Loucy (cell line): Measurements from ENCODE around the gene VCX3A.

ENCODE experiments used
- H2AFZ ChIP-seq: fragments of 200-600 bp; sonication (generic); 2 replicates; pipeline ENCODE4 v1.6.0; 2016; ENCODE audit warnings: antibody characterized with exemption, mild to moderate bottlenecking, low read length, moderate library complexity
- H3F3A ChIP-seq: fragments of 200-600 bp; 2 replicates; pipeline ENCODE4 v1.6.0; 2016; ENCODE audit warnings: antibody characterized with exemption, low read depth, mild to moderate bottlenecking
- H3K27me3 ChIP-seq: fragments of 200-600 bp; sonication (generic); 2 replicates; pipeline ENCODE4 v1.6.1; 2014; ENCODE audit warnings: low read length, mild to moderate bottlenecking; ENCODE audit not compliant: insufficient read depth, poor library complexity, severe bottlenecking
- H3K36me3 ChIP-seq: fragments of 200-600 bp; sonication (generic); 2 replicates; pipeline ENCODE4 v1.6.1; 2016; ENCODE audit warnings: low read length; ENCODE audit not compliant: insufficient read depth
- H3K4me1 ChIP-seq: fragments of 200-600 bp; sonication (generic); 2 replicates; pipeline ENCODE4 v1.5.1; 2014; ENCODE audit warnings: low read length, mild to moderate bottlenecking; ENCODE audit not compliant: insufficient read depth, poor library complexity, severe bottlenecking
- H3K4me2 ChIP-seq: fragments of 200-600 bp; sonication (generic); 2 replicates; pipeline ENCODE4 v1.6.0; 2014; ENCODE audit warnings: antibody characterized with exemption, low read length, low read depth, mild to moderate bottlenecking; ENCODE audit not compliant: poor library complexity, severe bottlenecking
- H3K4me3 ChIP-seq: fragments of 200-600 bp; sonication (generic); 2 replicates; pipeline ENCODE4 v1.5.1; 2014; ENCODE audit warnings: low read length, mild to moderate bottlenecking, mixed read lengths; ENCODE audit not compliant: poor library complexity, severe bottlenecking
- H3K79me2 ChIP-seq: fragments of 200-600 bp; sonication (generic); 2 replicates; pipeline ENCODE4 v1.6.1; 2014; ENCODE audit warnings: low read length; ENCODE audit not compliant: insufficient read depth
- H3K9ac ChIP-seq: fragments of 200-600 bp; sonication (generic); 2 replicates; pipeline ENCODE4 v1.6.0; 2014; ENCODE audit warnings: mild to moderate bottlenecking, low read depth, low read length, moderate library complexity; ENCODE audit not compliant: poor library complexity, severe bottlenecking
- H3K9me2 ChIP-seq: fragments of 200-600 bp; sonication (generic); replicated peaks from 2 replicates; pipeline ENCODE4 v1.6.1; 2016; ENCODE audit warnings: low read depth, low read length, mixed read lengths
- H3K9me3 ChIP-seq: fragments of 200-600 bp; sonication (generic); 2 replicates; pipeline ENCODE4 v1.6.1; 2014; ENCODE audit warnings: mild to moderate bottlenecking, antibody characterized with exemption, low read length, low read depth; ENCODE audit not compliant: insufficient read depth
- H4K20me1 ChIP-seq: fragments of 200-600 bp; sonication (generic); 2 replicates; pipeline ENCODE4 v1.6.0; 2014; ENCODE audit warnings: antibody characterized with exemption, low read length, mild to moderate bottlenecking; ENCODE audit not compliant: insufficient read depth, poor library complexity, severe bottlenecking
- EZH2phosphoT487 ChIP-seq: fragments of 200-600 bp; IDR thresholded peaks from 2 replicates; pipeline ENCODE4 v1.6.1; 2018; ENCODE audit warnings: antibody characterized with exemption, mild to moderate bottlenecking, moderate library complexity, borderline replicate concordance
- TF ChIP-seq, protein P1 (sequence below): fragments of 200-600 bp; sonication (generic); conservative IDR thresholded peaks from 2 replicates; pipeline ENCODE4 v1.5.1; 2014; ENCODE audit warnings: mild to moderate bottlenecking, antibody characterized with exemption, low read length

VCX3A gene

DNA sequence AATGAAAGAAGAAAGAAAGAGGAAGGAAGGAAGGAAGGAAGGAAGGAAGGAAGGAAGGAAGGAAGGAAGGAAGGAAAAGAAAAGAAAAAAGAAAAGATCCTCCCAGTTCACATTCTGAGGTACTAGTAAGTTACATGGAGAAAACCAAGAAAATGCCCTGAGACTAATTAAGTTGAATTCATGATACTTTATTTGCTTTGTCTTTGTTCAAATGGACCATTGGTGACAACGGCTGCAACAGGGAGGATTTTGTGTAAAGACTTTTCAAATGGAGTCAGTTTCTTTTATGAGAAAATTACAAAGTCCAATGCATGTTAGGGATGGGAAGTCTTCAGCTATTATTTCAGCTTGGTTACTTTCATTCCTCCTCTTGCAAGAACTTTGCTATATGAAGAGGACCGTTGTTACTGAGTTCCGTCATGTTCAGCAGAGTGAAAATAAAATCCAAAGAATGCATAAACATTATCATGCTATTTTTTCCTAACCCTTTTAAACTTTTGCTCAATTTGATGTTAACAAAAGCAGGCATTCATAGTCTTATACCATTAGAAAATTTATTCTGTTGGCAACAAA lies 8.3 kb downstream of the VCX3A start:
- Histone ChIP-seq H3K27me3 (no peaks in the 10 kb centered on the region), H3K4me1 (no peaks in the 10 kb centered on the region), H3K36me3 (no peaks in the 10 kb centered on the region), H3F3A (no peaks in the 10 kb centered on the region), H3K9me3 (no peaks in the 10 kb centered on the region), H3K79me2 (no peaks in the 10 kb centered on the region), H3K4me2 (no peak overlapping the region), H4K20me1 (no peaks in the 10 kb centered on the region), H3K9ac (no peak overlapping the region), H2AFZ (no peak overlapping the region), H3K9me2 (no peaks in the 10 kb centered on the region), H3K4me3 (no peak overlapping the region)
- TF ChIP-seq, protein P1, sequence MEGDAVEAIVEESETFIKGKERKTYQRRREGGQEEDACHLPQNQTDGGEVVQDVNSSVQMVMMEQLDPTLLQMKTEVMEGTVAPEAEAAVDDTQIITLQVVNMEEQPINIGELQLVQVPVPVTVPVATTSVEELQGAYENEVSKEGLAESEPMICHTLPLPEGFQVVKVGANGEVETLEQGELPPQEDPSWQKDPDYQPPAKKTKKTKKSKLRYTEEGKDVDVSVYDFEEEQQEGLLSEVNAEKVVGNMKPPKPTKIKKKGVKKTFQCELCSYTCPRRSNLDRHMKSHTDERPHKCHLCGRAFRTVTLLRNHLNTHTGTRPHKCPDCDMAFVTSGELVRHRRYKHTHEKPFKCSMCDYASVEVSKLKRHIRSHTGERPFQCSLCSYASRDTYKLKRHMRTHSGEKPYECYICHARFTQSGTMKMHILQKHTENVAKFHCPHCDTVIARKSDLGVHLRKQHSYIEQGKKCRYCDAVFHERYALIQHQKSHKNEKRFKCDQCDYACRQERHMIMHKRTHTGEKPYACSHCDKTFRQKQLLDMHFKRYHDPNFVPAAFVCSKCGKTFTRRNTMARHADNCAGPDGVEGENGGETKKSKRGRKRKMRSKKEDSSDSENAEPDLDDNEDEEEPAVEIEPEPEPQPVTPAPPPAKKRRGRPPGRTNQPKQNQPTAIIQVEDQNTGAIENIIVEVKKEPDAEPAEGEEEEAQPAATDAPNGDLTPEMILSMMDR: no peak
- TF ChIP-seq EZH2phosphoT487: no peak

DNA sequence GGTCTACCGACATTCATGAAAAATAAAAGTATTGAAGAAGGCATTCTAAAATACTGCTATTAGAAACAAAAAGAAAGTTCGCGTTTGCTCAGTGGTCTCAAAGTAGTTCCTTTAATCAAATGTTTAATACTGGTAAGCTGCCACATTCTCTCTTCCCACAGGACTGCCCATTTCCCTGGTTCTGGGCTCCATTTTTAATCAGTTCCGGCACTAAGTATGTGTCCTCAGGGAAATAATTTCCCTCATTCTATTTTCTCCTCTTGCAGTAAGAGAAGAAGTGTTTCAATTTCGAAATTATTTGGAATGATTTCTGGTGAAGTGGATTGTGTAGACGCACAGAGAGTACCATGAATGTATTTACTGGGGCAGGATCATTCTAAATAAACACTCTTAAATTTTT lies 17.5 kb downstream of the VCX3A start:
- no peak overlapping the region for H2AFZ ChIP-seq
- H4K20me1 ChIP-seq: no peaks in the 10 kb centered on the region
- H3K9me2 ChIP-seq: no peaks in the 10 kb centered on the region
- H3K9ac ChIP-seq: no peak overlapping the region
- no peaks in the 10 kb centered on the region for H3K4me1 ChIP-seq
- no peaks in the 10 kb centered on the region for H3K79me2 ChIP-seq
- H3K27me3 ChIP-seq: no peaks in the 10 kb centered on the region
- TF ChIP-seq, protein P1: no peak
- no peak for TF ChIP-seq EZH2phosphoT487
- no peaks in the 10 kb centered on the region for H3F3A ChIP-seq
- H3K4me3 ChIP-seq: no peak overlapping the region
- H3K36me3 ChIP-seq: no peaks in the 10 kb centered on the region
- no peak overlapping the region for H3K4me2 ChIP-seq
- H3K9me3 ChIP-seq: no peaks in the 10 kb centered on the region

DNA sequence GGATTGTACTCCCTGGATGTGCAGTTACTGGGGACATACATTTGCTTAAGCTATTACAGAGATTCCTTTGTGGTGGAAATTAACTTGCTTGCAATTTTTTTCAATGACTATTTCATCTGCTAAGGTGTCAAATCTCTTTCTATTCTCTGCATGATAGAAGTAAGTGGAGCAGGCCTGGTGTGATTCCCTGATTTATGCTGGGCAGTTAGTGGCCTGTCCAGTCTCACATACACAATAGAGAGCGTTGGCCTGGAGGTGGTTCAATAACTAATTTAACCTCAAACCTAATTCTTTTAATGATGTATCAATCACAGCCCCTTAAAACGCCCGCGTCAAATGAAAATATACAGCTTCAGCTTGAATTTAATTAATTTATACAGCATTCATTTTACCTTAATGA lies 28.5 kb downstream of the VCX3A start:
- Histone ChIP-seq H3K79me2 (no peaks in the 10 kb centered on the region), H3K4me3 (no peak overlapping the region), H3K27me3 (no peaks in the 10 kb centered on the region), H3K9me3 (no peaks in the 10 kb centered on the region), H4K20me1 (no peaks in the 10 kb centered on the region), H3K9me2 (no peaks in the 10 kb centered on the region), H3K36me3 (no peaks in the 10 kb centered on the region), H2AFZ (no peak overlapping the region), H3F3A (no peaks in the 10 kb centered on the region), H3K4me2 (no peak overlapping the region), H3K4me1 (no peaks in the 10 kb centered on the region), H3K9ac (no peak overlapping the region)
- TF ChIP-seq EZH2phosphoT487: no peak
- TF ChIP-seq, protein P1: no peak
